Vagina (tissue), 2 donors: Measurements from ENCODE around the gene RASGEF1C. TPM values are rescaled to one million over a fixed set of nuclear protein-coding genes. Genes with fewer than 3 reads are reported as not detected.

Source experiments
- DNase-seq, 2 donors: peaks; one replicate each; pipeline ENCODE4 v3.0.0-alpha.2; 2017; ENCODE audit errors: extremely low spot score in 2 of 2
- H3K27ac ChIP-seq: fragments of 200-600 bp; sonication (generic); one replicate; pipeline ENCODE4 v1.5.1; 2019
- H3K27me3 ChIP-seq: fragments of 200-600 bp; sonication (generic); one replicate; pipeline ENCODE4 v1.5.1; 2019
- H3K36me3 ChIP-seq, 2 donors: fragments of 200-600 bp; sonication (generic); one replicate each; pipeline ENCODE4 v1.5.1; 2017 to 2019
- H3K4me1 ChIP-seq: fragments of 200-600 bp; sonication (generic); one replicate; pipeline ENCODE4 v1.5.1; 2019
- H3K4me3 ChIP-seq, 2 donors: fragments of 200-600 bp; sonication (generic); 1 replicate in 1 of 2; 2 replicates in 1 of 2; pipeline ENCODE4 v1.5.1; 2016 to 2019
- H3K9me3 ChIP-seq: fragments of 200-600 bp; sonication (generic); one replicate; pipeline ENCODE4 v1.5.1; 2019
- POLR2A ChIP-seq, 2 donors: fragments of 450-650 bp; IDR thresholded peaks; one replicate each; pipeline ENCODE4 v1.6.1; 2017; ENCODE audit warnings: antibody characterized with exemption in 2 of 2, mild to moderate bottlenecking in 2 of 2, moderate library complexity in 2 of 2
- POLR2AphosphoS5 ChIP-seq, 2 donors: sonication (generic); formaldehyde crosslinking; IDR thresholded peaks; one replicate each; pipeline ENCODE4 v1.9.0; 2017; ENCODE audit warnings: antibody characterized with exemption in 2 of 2, mild to moderate bottlenecking in 2 of 2, low read depth in 1 of 2; ENCODE audit not compliant: insufficient read depth in 1 of 2
- intact Hi-C: fragments of 100-400 bp; cut with DNase I; formaldehyde crosslinking; loops from one replicate; pipeline ENCODE4 v1.15.1; 2023
- total RNA-seq: library from RNA; depleted of rRNA; stranded (reverse); fragments of >200 nt; gene quantifications from one replicate; pipeline ENCODE4 v1.2.3, GENCODE V29; 2016
- TF ChIP-seq, protein P1 (sequence below), 3 experiments: fragments of 450-650 bp in 2 of 3; fragments of 200-600 bp in 1 of 3; sonication (generic) in 1 of 3; IDR thresholded peaks; one replicate each; pipeline ENCODE4 v1.5.1; 2017 to 2019; ENCODE audit warnings: antibody characterized with exemption in 3 of 3, mild to moderate bottlenecking in 2 of 3, moderate library complexity in 2 of 3

Gene RASGEF1C
- total RNA-seq, 1 donor from 2014 or later, result 2.5 TPM

DNA sequence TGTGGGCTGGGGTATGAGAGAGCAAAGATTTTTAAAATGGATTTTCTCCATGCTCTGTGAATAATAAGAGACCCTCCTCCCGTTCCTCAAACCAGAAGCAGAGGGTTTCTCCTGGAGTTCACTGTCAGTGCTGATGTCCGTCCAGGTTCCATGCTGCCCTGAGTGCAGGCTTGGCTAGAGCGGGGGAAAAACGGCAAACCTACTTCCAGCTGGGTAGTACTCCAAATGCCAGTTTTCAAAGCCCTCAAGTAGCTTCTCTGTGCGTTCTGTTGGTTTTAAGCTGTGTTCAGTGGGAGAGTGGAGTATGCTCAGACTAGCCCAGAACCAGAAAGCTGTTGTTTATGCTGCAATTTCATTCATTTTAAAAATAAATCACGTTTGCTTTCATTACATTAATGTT lies 40.3 kb downstream of the RASGEF1C start:
- Histone ChIP-seq H3K36me3 (no peaks in the 10 kb centered on the region), H3K4me3 (no peak overlapping the region), H3K27ac (no peak overlapping the region), H3K4me1 (peaks cover 17% of the 10 kb centered on the region), H3K27me3 (no peaks in the 10 kb centered on the region), H3K9me3 (no peaks in the 10 kb centered on the region)
- intact Hi-C loops, result no loop called here
- DNase-seq, result no peak
- TF ChIP-seq POLR2AphosphoS5 (IDR thresholded peaks at IDR 0.05; ENCODE audit: insufficient read depth in 1 of 2, low read depth in 1 of 2), result no peak
- TF ChIP-seq, protein P1, sequence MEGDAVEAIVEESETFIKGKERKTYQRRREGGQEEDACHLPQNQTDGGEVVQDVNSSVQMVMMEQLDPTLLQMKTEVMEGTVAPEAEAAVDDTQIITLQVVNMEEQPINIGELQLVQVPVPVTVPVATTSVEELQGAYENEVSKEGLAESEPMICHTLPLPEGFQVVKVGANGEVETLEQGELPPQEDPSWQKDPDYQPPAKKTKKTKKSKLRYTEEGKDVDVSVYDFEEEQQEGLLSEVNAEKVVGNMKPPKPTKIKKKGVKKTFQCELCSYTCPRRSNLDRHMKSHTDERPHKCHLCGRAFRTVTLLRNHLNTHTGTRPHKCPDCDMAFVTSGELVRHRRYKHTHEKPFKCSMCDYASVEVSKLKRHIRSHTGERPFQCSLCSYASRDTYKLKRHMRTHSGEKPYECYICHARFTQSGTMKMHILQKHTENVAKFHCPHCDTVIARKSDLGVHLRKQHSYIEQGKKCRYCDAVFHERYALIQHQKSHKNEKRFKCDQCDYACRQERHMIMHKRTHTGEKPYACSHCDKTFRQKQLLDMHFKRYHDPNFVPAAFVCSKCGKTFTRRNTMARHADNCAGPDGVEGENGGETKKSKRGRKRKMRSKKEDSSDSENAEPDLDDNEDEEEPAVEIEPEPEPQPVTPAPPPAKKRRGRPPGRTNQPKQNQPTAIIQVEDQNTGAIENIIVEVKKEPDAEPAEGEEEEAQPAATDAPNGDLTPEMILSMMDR (IDR thresholded peaks at IDR 0.05), result no peak
- TF ChIP-seq POLR2A (IDR thresholded peaks at IDR 0.05), result no peak

DNA sequence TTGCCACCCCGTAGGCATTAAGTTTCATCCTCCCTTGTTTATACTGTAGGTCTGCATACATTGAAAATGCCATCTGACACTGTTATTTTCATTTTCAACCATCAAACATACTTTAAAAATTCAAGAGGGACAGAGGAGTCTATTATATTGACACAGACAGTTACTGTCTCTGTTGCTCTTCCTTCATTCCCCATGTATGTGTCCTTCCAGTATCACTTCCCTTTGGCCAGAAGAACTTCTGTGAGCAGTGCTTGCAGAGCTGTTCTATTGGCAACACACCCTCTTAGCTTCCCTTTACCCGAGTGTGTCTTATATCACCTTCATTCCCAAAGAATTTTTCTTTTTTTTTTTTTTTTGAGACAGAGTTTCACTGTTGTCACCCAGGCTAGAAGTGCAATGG lies 42.8 kb downstream of the RASGEF1C start:
- Histone ChIP-seq H3K4me1 (peaks cover 11% of the 10 kb centered on the region), H3K36me3 (no peaks in the 10 kb centered on the region)
- TF ChIP-seq POLR2A (IDR thresholded peaks at IDR 0.05) (no peak), POLR2AphosphoS5 (IDR thresholded peaks at IDR 0.05; ENCODE audit: insufficient read depth in 1 of 2, low read depth in 1 of 2) (no peak)
- TF ChIP-seq, protein P1 (IDR thresholded peaks at IDR 0.05), result no peak

DNA sequence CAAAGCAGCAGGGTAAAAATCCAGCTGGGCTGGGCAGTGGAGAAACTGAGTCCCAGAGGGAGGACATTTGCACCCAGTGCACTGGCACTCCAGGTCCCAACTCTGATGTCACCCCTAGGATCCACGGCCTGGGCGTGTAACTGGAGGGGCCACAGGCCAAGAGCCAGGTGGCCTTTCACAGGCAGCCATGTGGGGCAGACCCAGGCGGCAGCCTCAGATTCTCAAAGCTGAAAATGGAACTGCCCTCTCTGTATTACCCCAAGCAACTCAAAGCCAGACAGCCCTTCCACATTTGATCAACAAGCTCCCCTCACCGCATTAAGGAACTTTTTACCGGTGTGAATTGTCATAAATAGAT lies 46.7 kb downstream of the RASGEF1C start:
- Histone ChIP-seq H3K4me1 (no peaks in the 10 kb centered on the region), H3K27me3 (no peaks in the 10 kb centered on the region), H3K27ac (no peak overlapping the region), H3K9me3 (no peaks in the 10 kb centered on the region), H3K36me3 (no peaks in the 10 kb centered on the region), H3K4me3 (no peak overlapping the region)
- DNase-seq, result no peak
- intact Hi-C loops, result no loop called here
- TF ChIP-seq POLR2A (IDR thresholded peaks at IDR 0.05), result no peak
- no peak for TF ChIP-seq POLR2AphosphoS5 (IDR thresholded peaks at IDR 0.05; ENCODE audit: insufficient read depth in 1 of 2, low read depth in 1 of 2)
- TF ChIP-seq, protein P1 (IDR thresholded peaks at IDR 0.05), result no peak

More for the DNA sequence above, 42.8 kb downstream of the RASGEF1C start:
- DNase-seq, result no peak
- Histone ChIP-seq H3K9me3 (no peaks in the 10 kb centered on the region), H3K4me3 (no peak overlapping the region), H3K27ac (no peak overlapping the region), H3K27me3 (no peaks in the 10 kb centered on the region)
- intact Hi-C loops, result no loop called here

DNA sequence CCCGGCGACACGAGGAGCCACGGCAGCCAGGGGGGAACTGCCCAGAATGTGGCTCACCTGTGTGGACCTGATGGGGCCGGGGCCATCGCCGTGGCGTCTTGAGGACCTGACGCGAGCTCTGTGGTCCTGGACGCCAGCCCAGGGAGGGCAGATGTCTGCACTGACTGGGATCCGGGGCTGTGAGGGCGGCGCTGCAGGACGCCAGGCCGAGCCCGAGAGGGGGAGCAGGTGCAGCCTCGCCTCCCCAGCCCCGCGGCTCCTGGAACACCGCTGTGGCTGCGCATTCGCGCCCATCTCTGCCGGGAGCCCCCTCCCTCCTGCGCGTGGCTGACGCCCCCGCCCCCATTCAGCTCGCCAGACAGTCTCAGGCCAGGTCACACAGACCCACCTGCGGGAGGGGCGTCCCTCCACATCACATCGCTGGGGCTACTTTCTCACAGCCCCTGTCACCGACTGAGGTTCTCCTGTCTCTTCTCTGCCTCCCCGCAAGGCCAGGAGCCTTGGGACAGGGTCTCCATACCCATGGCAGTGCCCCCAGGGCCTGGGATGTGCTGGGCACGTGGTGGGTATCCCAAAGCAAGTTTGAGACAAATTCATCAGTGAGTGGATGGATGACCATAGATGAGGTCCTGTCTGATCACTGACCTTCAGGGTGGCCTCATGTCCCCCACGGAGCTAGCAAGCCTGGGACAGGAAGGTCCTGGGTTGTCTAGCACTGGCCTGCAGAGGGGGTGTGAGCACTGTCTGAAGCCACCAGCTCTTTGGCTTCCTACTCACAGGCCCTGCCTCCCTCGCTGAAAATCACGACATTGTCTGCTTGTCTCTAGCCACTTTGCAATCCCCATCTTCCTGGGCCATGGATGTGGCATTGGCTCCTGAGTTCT lies 47.3 kb downstream of the RASGEF1C start:
- no peak overlapping the region for H3K27ac ChIP-seq
- H3K27me3 ChIP-seq, result no peaks in the 10 kb centered on the region
- H3K9me3 ChIP-seq, result no peaks in the 10 kb centered on the region
- H3K4me1 ChIP-seq, result no peaks in the 10 kb centered on the region
- no peak for DNase-seq
- intact Hi-C loops, result no loop called here
- TF ChIP-seq, protein P1 (IDR thresholded peaks at IDR 0.05), result no peak
- no peak overlapping the region for H3K4me3 ChIP-seq
- H3K36me3 ChIP-seq, result no peaks in the 10 kb centered on the region

DNA sequence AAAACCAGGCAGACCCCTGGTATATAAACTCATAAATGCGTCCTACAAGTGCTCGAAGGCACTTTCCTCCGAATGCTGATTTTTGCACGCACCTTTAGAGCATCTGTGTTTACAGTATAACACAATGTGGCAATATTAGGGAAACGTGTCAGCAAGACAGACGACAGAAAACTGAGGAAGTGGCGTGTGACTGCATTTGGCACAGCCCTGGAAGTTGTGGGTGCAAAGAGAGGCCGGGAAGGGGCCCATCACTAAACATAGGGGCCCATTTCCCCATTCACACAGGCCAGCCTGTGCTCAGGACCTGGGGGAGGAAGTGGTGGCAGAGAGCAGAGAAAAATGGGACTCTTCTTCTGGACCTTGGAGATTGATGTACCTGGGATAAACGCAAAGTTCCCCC lies 48.2 kb downstream of the RASGEF1C start:
- TF ChIP-seq POLR2AphosphoS5 (IDR thresholded peaks at IDR 0.05; ENCODE audit: insufficient read depth in 1 of 2, low read depth in 1 of 2) (no peak), POLR2A (IDR thresholded peaks at IDR 0.05) (no peak)
- TF ChIP-seq, protein P1 (IDR thresholded peaks at IDR 0.05), result no peak
- H3K27ac ChIP-seq, result no peak overlapping the region
- no peaks in the 10 kb centered on the region for H3K36me3 ChIP-seq
- intact Hi-C loops, result no loop called here
- no peaks in the 10 kb centered on the region for H3K27me3 ChIP-seq
- no peaks in the 10 kb centered on the region for H3K9me3 ChIP-seq
- no peak overlapping the region for H3K4me3 ChIP-seq
- H3K4me1 ChIP-seq, result no peaks in the 10 kb centered on the region
- DNase-seq, result no peak
